ENCODE measurements around the gene KCNQ2. TPM values are rescaled to one million over a fixed set of nuclear protein-coding genes. Genes with fewer than 3 reads are reported as not detected.
A peak's percentile ranks its signal among the peaks of the same experiment; 100 is the strongest.

Gene KCNQ2
- total RNA-seq, 4 donors from 2014 or later: 0.19 to 0.40 (median 0.40) TPM; not detected in 1

- no peak for ATAC-seq
- WGBS, 2 donors (ENCODE audit: low coverage in 1 of 2): no CpG with 5 or more reads among the region's 12 CpGs
- TF ChIP-seq POLR2AphosphoS5 (IDR thresholded peaks at IDR 0.05): no peak
- TF ChIP-seq CTCF (IDR thresholded peaks at IDR 0.05): no peak
- no peak for TF ChIP-seq EP300 (IDR thresholded peaks at IDR 0.05)
- TF ChIP-seq POLR2A (IDR thresholded peaks at IDR 0.05): no peak
These were observed 34.3 kb downstream of the KCNQ2 start for GRCh38 chr20:63438121-63438520.

GRCh38 chr20:63435552-63435951 is 36.9 kb downstream of the KCNQ2 start:
- no peak for ATAC-seq
- Histone ChIP-seq H3K27me3 (peaks cover 88% of the 10 kb centered on the region), H3K27ac (no peak overlapping the region), H3K4me3 (no peak overlapping the region), H3K9me3 (no peaks in the 10 kb centered on the region), H3K36me3 (no peaks in the 10 kb centered on the region), H3K4me1 (peaks cover 0 to 6% (median 0%) of the 10 kb centered on the region in 3 donors)
- WGBS, 2 donors (ENCODE audit: low coverage in 1 of 2): 21 to 32% methylated on average over 9 of the region's 9 CpGs
- TF ChIP-seq POLR2A (IDR thresholded peaks at IDR 0.05) (no peak), EP300 (IDR thresholded peaks at IDR 0.05) (no peak)

More at GRCh38 chr20:63438121-63438520, 34.3 kb downstream of the KCNQ2 start:
- Histone ChIP-seq H3K4me3 (no peak overlapping the region), H3K4me1 (peaks cover 0 to 6% (median 0%) of the 10 kb centered on the region in 3 donors), H3K27ac (no peak overlapping the region), H3K36me3 (no peaks in the 10 kb centered on the region), H3K9me3 (no peaks in the 10 kb centered on the region), H3K27me3 (peaks cover 76% of the 10 kb centered on the region)

- no peak overlapping the region for H3K27ac ChIP-seq
- no peaks in the 10 kb centered on the region for H3K36me3 ChIP-seq
- WGBS, 2 donors (ENCODE audit: low coverage in 1 of 2): 39 to 47% methylated on average over 17 to 31 of the region's 33 CpGs
- no peak for ATAC-seq
- H3K4me1 ChIP-seq: peaks cover 0 to 6% (median 0%) of the 10 kb centered on the region in 3 donors
- TF ChIP-seq POLR2A (IDR thresholded peaks at IDR 0.05) (no peak), POLR2AphosphoS5 (IDR thresholded peaks at IDR 0.05) (no peak), CTCF (IDR thresholded peaks at IDR 0.05) (peak in 3 of 4 experiments; percentile 57 to 76 (median 73)), EP300 (IDR thresholded peaks at IDR 0.05) (no peak)
- no peak overlapping the region for H3K4me3 ChIP-seq
- H3K9me3 ChIP-seq: no peaks in the 10 kb centered on the region
- peaks cover 88% of the 10 kb centered on the region for H3K27me3 ChIP-seq
These were observed 37.7 kb downstream of the KCNQ2 start for GRCh38 chr20:63434599-63435378.

GRCh38 chr20:63433756-63434531 is 38.5 kb downstream of the KCNQ2 start:
- peaks cover 88% of the 10 kb centered on the region for H3K27me3 ChIP-seq
- no peak overlapping the region for H3K27ac ChIP-seq
- no peak overlapping the region for H3K4me3 ChIP-seq
- no peaks in the 10 kb centered on the region for H3K36me3 ChIP-seq
- TF ChIP-seq CTCF (IDR thresholded peaks at IDR 0.05) (no peak), EP300 (IDR thresholded peaks at IDR 0.05) (no peak)
- 82 to 89% methylated on average over 14 to 20 of the region's 39 CpGs for WGBS, 2 donors (ENCODE audit: low coverage in 1 of 2)
- H3K4me1 ChIP-seq: peaks cover 0 to 6% (median 0%) of the 10 kb centered on the region in 3 donors
- no peaks in the 10 kb centered on the region for H3K9me3 ChIP-seq
- ATAC-seq: peak; percentile 10

DNA sequence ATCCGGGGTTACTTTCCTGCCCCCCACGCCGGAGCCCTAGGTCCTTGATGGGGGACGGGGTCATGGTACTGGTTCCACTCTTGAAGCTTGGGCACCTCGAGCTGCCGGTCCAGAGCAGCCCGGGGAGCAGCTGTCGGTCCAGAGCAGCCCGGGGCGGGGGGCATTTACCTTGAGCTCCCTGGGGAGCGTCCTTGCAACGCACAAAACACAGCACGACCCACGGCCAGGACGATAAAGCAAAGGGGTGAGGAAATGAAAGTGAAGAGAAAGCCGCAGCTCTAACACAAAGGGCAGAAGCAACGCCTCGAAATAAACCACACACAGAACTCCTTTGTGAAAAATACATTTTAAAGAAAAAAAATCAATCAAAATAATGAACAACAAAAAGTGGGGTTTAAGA is 39.1 kb downstream of the KCNQ2 start:
- no peaks in the 10 kb centered on the region for H3K36me3 ChIP-seq
- WGBS, 2 donors (ENCODE audit: low coverage in 1 of 2): 100% methylated on average over 1 of the region's 18 CpGs; no CpG with 5 or more reads in 1 of the 2 donors
- H3K27me3 ChIP-seq: peaks cover 88% of the 10 kb centered on the region
- no peaks in the 10 kb centered on the region for H3K9me3 ChIP-seq
- H3K4me3 ChIP-seq: no peak overlapping the region
- H3K4me1 ChIP-seq: peaks cover 0 to 6% (median 0%) of the 10 kb centered on the region in 3 donors
- ATAC-seq: no peak
- TF ChIP-seq CTCF (IDR thresholded peaks at IDR 0.05) (no peak), POLR2AphosphoS5 (IDR thresholded peaks at IDR 0.05) (no peak), POLR2A (IDR thresholded peaks at IDR 0.05) (no peak), EP300 (IDR thresholded peaks at IDR 0.05) (no peak)
- no peak overlapping the region for H3K27ac ChIP-seq

Data from gastroesophageal sphincter (tissue), 4 donors.